ENCODE measurements around the gene EPN1. TPM values are rescaled to one million over a fixed set of nuclear protein-coding genes. Genes with fewer than 3 reads are reported as not detected.

Gene EPN1
- total and polyA plus RNA-seq, 9 of the 15 experiments (the other 6 are each of a cell fraction or from before 2014, with no cell fraction given) = 0.08 to 138 (median 12.7) TPM

DNA sequence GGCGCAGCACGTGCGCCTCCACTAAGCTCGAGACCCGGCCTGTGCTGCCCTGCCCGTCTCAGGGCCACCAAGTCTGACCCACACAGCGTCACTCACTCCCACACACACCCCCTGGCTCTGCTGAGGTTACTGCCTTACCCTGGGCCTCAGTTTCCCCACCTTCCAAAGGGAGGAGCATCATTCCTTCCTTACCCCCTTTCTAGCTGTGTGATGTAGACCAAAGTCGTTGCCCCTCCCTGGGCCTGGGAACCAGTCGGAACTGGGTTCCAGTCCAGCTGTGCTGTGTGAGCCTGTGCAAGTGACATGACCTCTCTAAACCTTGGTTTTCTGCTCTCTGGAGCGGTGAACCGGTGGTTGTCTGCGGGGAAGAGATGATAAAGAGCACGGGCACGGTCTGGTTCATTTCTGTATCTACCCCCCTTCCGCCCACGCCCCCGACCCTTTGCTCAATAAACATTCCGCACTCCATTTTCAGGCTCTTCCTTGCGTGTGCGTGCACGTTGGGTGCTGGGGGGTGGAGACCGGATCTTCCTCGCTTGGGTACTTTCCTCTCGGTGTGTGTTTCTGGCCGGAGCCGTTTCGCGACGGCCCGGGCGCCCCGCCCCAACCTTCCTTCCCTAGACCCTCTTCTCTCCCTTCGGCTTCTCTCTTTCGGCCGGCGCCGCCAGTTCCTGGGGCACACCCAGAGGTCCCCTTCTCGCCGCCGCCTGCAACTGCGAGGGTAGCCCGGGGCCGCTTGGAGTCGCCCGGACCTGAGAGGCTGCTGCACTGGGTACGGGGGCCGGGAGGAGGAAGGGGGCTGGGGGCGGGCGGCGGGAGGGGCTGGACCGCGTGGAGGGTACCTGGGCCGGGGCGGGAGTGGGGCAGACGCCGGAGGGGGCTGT is 31.8 kb upstream of the EPN1 start, which contains the start of gene ZNF581 (continued):
- TF ChIP-seq, protein P1, sequence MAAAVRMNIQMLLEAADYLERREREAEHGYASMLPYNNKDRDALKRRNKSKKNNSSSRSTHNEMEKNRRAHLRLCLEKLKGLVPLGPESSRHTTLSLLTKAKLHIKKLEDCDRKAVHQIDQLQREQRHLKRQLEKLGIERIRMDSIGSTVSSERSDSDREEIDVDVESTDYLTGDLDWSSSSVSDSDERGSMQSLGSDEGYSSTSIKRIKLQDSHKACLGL (CRISPR knock-in tag; IDR thresholded peaks at IDR 0.05; ENCODE audit: borderline replicate concordance, poor library complexity, severe bottlenecking) = peak; percentile 53
- TF ChIP-seq, protein P2, sequence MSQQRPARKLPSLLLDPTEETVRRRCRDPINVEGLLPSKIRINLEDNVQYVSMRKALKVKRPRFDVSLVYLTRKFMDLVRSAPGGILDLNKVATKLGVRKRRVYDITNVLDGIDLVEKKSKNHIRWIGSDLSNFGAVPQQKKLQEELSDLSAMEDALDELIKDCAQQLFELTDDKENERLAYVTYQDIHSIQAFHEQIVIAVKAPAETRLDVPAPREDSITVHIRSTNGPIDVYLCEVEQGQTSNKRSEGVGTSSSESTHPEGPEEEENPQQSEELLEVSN (IDR thresholded peaks at IDR 0.05; ENCODE audit: borderline replicate concordance in 1 of 2, extremely low read depth in 1 of 2, insufficient read depth in 1 of 2, insufficient read length in 1 of 2, low read depth in 1 of 2, low read length in 1 of 2, poor library complexity in 1 of 2, severe bottlenecking in 1 of 2) = peak in 1 of 2 experiments; percentile 48
- TF ChIP-seq, protein P3, sequence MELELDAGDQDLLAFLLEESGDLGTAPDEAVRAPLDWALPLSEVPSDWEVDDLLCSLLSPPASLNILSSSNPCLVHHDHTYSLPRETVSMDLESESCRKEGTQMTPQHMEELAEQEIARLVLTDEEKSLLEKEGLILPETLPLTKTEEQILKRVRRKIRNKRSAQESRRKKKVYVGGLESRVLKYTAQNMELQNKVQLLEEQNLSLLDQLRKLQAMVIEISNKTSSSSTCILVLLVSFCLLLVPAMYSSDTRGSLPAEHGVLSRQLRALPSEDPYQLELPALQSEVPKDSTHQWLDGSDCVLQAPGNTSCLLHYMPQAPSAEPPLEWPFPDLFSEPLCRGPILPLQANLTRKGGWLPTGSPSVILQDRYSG (tag; conservative IDR thresholded peaks at IDR 0.05; ENCODE audit: low read depth) = no peak
- no peak for TF ChIP-seq DDX20 (tag; IDR thresholded peaks at IDR 0.05; ENCODE audit: low read depth)
- TF ChIP-seq CEBPG (CRISPR knock-in tag; IDR thresholded peaks at IDR 0.05) = no peak
- no peak for TF ChIP-seq CEBPG (tag; conservative IDR thresholded peaks at IDR 0.05 in 1 of 2, IDR thresholded peaks at IDR 0.05 in 1 of 2)
- TF ChIP-seq, protein P4, sequence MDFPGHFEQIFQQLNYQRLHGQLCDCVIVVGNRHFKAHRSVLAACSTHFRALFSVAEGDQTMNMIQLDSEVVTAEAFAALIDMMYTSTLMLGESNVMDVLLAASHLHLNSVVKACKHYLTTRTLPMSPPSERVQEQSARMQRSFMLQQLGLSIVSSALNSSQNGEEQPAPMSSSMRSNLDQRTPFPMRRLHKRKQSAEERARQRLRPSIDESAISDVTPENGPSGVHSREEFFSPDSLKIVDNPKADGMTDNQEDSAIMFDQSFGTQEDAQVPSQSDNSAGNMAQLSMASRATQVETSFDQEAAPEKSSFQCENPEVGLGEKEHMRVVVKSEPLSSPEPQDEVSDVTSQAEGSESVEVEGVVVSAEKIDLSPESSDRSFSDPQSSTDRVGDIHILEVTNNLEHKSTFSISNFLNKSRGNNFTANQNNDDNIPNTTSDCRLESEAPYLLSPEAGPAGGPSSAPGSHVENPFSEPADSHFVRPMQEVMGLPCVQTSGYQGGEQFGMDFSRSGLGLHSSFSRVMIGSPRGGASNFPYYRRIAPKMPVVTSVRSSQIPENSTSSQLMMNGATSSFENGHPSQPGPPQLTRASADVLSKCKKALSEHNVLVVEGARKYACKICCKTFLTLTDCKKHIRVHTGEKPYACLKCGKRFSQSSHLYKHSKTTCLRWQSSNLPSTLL (IDR thresholded peaks at IDR 0.05) = no peak
- TF ChIP-seq ETV6 (IDR thresholded peaks at IDR 0.05; ENCODE audit: borderline replicate concordance in 1 of 2, low read depth in 2 of 2, low read length in 1 of 2) = no peak
- TF ChIP-seq ETV6 (CRISPR knock-in tag; IDR thresholded peaks at IDR 0.05; ENCODE audit: borderline replicate concordance) = no peak
- peak; percentile 56 for TF ChIP-seq HDAC2 (IDR thresholded peaks at IDR 0.05)
- TF ChIP-seq SMAD1 (IDR thresholded peaks at IDR 0.05; ENCODE audit: low read depth, low read length, partially characterized antibody) = peak; percentile 52
- peak; percentile 45; the same call in 1 of the 2 replicates for TF ChIP-seq ESRRA (IDR thresholded peaks at IDR 0.05; ENCODE audit: borderline replicate concordance, low read depth)
- TF ChIP-seq RBM15 (IDR thresholded peaks at IDR 0.05; ENCODE audit: insufficient read depth, low read length) = no peak
- TF ChIP-seq, protein P5, sequence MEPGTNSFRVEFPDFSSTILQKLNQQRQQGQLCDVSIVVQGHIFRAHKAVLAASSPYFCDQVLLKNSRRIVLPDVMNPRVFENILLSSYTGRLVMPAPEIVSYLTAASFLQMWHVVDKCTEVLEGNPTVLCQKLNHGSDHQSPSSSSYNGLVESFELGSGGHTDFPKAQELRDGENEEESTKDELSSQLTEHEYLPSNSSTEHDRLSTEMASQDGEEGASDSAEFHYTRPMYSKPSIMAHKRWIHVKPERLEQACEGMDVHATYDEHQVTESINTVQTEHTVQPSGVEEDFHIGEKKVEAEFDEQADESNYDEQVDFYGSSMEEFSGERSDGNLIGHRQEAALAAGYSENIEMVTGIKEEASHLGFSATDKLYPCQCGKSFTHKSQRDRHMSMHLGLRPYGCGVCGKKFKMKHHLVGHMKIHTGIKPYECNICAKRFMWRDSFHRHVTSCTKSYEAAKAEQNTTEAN (CRISPR knock-in tag; IDR thresholded peaks at IDR 0.05) = no peak
- TF ChIP-seq ZNF311 (CRISPR knock-in tag; IDR thresholded peaks at IDR 0.05) = no peak
- TF ChIP-seq ZNF707 (CRISPR knock-in tag; conservative IDR thresholded peaks at IDR 0.05) = 0 out of 2 replicates have a peak, but pooled peaks have one; percentile 20
- TF ChIP-seq CBX2 (IDR thresholded peaks at IDR 0.05; ENCODE audit: insufficient read depth, low read length, poor library complexity, severe bottlenecking) = no peak
